Suppressor macrophage treated with lipopolysaccharide for 1 hour (primary cell): Measurements from ENCODE around the gene SEC16A.

ENCODE experiments used
- DNase-seq, 3 donors: peaks; one replicate each; pipeline ENCODE4 v3.0.0-alpha.2; 2020 to 2022

The SEC16A gene, protein sequence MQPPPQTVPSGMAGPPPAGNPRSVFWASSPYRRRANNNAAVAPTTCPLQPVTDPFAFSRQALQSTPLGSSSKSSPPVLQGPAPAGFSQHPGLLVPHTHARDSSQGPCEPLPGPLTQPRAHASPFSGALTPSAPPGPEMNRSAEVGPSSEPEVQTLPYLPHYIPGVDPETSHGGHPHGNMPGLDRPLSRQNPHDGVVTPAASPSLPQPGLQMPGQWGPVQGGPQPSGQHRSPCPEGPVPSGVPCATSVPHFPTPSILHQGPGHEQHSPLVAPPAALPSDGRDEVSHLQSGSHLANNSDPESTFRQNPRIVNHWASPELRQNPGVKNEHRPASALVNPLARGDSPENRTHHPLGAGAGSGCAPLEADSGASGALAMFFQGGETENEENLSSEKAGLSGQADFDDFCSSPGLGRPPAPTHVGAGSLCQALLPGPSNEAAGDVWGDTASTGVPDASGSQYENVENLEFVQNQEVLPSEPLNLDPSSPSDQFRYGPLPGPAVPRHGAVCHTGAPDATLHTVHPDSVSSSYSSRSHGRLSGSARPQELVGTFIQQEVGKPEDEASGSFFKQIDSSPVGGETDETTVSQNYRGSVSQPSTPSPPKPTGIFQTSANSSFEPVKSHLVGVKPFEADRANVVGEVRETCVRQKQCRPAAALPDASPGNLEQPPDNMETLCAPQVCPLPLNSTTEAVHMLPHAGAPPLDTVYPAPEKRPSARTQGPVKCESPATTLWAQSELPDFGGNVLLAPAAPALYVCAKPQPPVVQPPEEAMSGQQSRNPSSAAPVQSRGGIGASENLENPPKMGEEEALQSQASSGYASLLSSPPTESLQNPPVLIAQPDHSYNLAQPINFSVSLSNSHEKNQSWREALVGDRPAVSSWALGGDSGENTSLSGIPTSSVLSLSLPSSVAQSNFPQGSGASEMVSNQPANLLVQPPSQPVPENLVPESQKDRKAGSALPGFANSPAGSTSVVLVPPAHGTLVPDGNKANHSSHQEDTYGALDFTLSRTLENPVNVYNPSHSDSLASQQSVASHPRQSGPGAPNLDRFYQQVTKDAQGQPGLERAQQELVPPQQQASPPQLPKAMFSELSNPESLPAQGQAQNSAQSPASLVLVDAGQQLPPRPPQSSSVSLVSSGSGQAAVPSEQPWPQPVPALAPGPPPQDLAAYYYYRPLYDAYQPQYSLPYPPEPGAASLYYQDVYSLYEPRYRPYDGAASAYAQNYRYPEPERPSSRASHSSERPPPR (N-terminal part only)

DNA sequence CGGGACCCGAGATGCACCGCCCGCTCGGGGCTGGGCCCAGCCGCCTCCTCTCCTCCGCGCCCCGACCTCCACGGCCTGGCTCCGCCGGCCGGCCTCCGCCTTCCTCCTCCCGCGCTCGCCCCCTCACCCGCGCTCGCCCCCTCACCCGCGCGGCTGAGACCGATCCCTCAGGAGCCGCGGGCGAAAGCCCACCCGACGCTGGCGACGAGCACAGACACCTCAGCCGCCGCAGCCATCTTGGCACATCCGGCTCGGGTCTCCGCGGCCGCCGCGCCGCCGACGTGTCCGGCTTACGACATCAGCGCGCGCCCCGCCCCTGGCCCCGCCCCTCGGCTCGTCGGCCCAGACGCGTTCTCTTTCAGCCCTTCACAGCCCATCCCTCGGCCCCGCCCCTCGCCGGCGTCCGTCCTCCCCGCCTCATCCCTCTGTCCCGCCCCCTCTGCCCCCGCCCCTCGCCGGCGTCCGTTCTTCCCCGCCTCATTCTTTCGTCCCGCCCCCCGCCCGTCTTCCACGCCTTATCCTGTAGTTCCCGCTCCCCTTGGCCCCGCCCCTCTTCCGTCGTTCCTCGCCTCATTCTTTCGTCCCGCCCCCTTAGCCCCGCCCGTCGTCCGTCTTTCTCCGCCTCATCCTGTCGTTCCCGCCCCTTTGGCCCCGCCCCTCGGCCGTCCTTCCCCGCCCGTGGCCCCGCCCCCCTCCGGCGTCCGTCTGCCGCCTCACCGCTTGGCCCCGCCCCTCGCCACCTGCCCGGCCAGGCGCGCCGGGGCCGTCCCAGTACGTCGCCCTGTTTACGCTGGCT is at the start of gene SEC16A:
TSS of gene SEC16A (minus strand) at position 248 of the 796 bp plus-strand sequence. CDS start 5,425 bp downstream, outside the sequence.
- peak; percentile 97 to 100 (median 100) for DNase-seq

DNA sequence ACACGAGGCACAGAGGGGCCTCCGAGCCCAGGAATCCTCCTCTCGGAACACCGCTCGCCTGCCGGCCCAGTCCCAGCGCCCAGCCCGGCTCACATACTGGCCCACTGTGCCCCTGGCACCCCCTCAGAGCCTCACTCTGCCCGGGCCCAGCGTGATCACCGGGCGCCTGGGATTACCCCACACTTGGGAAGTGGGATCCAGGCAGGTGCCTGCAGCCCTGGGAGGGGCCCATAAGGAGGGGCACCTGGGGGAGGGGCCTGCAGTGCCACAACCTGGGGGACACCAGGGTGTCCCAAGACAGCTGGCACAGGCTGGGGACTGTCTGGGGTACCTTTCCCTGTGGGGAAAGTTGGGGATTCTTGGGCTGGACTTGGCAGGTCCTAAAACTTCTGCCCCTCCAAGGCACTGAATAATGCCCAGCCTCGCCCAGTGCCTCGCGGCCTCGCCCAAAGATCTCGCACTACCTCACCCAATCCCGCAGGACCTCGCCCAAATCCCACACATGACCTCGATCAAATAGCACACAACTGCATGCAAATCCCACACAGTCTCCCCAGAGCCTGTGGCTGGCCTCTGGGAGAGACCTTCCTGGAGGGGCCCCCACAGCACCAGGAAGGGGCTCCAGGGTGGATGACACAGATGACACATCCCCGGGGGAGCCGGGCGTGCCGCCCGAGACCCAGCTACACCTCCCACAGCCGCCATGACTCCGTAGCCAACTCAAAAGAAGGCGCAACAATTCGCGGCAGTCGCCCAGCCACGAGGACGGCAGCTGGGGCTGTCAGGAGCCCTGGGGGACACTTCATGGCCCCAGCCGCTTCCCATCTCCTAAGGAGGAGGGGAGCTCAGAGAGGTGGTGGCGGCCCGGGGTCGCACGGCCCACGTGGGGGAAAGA is 49.3 kb upstream of the SEC16A start:
- DNase-seq, result peak in 1 of 3 donors; percentile 21

DNA sequence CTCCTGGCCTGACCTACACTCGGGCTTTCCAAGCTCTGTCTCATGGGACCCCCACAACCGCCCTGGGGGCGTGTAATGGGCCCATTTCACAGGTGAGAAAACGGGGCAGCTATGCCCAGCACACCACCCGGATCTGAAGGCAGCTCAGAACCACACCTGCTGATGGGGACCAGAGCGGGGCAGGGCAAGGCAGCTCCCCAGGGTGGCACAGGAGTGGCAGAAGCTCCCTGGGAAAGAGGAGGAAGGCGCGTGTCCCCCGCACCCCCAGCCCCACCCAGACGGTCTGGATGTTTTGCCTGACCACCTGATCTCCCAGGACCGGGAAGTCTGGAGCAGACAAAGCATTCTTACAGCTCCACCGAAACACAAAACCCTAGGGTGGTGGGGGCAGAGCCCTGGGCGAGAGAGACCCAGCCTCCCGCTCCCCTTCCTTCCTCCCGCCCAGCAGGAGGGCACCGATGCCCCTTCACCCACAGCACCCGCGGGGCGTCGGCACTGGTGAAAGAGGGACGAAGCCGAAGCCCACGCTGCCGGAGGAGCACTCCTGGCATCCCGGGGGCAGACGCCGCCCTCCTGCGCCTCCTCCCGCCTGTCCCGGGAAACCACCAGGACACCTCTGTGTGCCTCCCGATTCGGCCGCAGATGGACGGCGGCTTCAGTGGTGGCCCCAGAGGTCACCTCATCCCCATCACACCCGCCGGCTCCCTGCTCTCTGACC is 48.5 kb upstream of the SEC16A start:
- no peak for DNase-seq

DNA sequence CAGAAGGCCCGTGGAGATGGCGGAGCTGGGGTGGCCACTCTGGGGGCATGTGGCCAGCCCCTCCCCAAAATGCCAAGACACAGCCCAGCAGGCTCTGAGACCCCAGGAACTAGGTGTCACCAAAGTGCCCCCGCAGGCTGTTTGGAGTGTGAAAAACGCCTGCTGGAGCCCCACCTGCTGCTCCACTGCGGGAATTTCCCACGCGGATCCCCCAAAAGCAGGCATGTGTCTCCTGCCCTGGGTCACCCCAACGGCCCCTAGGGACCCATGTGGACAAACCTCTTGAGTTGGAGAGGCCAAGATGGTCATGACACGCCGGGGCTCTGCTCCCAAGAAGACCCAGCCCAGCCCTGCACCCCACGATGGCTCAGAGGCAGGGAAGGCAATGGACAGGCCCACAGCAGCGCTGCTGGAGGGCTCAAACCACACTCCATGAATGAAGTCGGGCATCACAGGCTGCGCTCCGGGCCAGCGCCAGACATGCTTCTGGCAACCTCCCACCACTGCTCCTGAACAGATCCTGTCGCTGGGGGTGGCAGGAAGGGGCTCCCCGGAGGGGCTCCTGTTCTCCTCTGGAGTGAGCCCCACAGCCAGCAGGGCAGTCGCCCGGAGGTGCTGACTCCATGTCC is 47.7 kb upstream of the SEC16A start:
- peak in 1 of 3 donors; percentile 19 for DNase-seq

DNA sequence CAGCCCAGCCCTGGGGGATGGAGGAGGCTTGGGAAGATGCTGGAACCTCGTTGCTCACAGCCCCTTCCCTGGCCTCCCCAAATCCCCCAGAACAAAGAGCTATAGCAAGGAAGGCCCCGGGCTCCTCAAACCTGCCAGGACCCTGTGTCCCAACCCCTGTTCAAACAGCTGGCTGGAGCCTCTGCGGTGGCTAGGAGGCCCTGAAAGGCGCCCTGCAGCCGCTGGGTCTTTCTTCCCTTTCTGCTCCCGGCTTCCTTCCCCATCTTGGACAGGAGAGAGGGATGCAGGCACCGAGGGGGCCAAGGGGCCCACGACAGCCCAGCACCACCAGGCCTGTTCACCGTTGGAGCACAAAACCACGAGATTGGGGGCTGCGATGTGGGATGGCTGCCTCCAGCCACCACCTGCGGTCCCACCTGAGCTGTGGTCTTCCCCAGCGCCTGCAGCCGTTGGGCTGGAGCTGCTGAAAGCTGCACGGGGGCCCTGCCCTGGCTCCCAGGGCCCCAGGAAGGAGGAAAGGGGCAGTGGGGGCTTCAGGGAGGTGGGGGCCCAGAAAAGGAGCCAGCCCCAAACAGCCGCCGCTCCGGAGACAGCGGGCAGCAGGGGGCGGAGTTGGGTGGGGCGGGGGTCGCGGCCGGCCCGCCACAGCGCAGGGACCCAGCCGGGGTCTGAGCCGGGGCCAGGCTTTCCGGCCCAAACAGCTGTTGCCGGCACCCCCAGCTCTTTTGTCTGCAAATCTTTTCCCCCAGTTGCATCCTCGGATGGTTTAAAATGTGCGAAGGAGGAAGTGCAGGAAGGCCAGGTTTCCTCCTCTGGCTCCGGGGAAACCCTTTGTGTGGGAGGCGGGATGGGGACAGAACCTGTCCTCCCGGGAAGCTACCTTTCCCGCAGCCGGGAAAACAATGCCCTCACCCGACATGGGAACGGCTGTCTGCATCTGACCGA is 46.9 kb upstream of the SEC16A start:
- peak; percentile 57 to 74 (median 57) for DNase-seq

DNA sequence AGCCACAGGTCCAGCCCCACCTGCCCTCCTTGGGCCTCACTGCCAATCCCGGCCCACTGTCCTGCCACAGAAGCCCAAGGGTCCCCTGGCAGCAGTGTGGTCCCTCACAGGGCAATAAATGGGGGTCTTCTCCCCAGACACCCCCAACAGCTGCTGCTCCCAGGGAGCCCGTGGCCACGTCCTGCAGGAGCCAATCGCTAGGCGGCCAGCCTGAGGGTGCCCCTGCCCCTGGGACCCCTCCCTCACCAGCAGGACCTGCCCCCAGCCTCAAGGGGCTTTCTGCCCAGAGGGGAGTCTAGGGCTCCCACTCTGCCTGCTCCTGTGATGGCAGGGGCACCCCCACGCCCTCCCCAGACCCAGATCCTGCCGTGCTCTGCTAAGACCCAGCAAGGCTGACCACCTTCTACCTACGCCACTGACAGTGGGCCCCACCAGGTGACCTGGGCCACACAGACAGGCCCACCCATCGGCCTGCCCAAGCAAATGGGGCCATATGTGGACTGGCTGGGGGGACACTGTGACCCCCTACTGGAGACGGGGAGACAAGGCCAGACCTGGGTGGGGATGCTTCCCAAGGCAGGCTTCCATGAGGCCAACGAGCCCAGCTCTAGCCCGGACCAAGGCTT is 46.0 kb upstream of the SEC16A start:
- no peak for DNase-seq

DNA sequence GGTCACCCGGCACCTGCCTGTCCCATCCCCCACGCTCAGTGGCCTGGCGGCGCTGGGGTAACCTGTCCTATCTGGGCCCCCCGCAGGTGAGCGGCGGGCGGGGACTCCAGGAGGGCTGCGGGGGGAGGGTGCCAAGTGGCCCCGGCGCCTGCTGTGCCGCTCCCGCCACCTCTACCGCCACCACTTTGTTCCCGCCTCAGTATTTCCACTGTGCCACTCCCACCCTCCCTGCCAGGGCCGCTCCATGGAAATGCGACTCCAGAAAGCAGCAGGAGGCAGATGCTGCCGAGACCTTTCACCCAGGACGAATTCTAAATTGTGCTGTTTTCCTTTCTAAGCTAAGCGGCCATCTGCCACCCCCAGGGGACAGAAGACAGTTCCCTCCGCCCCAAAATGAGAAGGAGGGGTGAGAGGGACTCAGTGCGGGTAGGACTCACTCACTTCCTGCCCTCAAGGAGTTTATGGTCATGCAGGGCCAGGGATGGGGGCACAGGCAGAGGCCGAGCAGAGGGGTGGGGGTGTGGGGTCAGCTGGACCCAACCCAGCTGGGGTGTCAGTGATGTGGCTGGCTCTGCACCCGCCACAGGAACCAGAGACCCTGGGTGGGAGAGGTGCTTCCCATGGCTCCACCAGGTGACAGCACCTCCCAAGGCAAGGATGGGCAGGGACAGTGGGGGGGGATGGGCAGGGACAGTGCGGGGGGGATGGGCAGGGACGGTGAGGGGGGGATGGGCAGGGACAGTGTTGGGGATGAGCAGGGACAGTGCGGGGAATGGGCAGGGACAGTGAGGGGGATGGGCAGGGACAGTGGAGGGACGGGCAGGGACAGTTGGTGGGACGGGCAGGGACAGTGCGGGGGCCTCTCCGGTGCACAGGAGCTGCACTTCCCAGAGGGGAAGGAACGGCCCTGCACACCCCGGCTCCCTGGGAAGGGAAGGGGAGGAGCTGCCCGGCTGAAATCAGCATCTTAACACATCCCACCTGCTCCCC is 45.2 kb upstream of the SEC16A start:
- DNase-seq, result no peak

DNA sequence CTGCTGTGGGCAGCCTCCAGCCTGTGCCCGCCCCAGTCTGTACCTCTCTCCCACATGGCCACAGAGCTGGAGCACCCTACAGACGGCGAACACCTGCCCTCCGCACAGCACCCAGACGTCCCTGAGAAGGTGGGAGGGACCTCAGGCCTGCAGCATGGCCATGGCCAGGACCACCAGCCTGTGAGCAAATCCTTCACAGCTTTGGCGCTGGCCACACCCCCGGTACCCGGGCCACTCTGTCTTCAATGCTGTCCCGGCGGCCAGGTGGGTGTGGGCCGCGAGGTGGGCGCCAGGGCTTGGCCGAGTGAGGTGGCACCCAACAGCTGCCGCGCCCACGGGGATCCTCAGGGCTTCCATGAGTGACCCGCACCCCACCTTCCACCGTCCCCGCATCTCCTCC is 44.3 kb upstream of the SEC16A start:
- DNase-seq, result no peak

DNA sequence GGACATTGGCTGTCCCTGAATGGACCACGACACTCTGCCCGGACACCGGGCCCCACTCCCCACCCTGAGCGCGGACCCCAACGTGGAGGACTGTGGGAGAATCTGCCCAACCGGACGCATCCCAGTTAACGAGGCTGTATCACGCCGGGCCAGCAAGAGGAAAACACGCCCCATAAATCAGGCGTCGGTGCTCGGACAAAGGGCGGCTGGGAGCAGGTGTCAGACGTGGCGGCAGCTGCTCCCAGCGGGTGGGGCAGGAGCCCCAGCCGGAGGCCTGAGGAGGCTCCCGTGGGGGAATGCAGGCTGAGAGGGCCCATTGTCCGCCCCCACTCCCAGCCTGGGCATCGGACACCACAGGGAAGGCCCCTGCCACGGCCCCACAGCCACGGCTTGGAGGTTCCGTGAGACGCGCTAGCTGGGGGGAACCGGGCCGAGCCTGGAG is 43.8 kb upstream of the SEC16A start:
- DNase-seq, result no peak

DNA sequence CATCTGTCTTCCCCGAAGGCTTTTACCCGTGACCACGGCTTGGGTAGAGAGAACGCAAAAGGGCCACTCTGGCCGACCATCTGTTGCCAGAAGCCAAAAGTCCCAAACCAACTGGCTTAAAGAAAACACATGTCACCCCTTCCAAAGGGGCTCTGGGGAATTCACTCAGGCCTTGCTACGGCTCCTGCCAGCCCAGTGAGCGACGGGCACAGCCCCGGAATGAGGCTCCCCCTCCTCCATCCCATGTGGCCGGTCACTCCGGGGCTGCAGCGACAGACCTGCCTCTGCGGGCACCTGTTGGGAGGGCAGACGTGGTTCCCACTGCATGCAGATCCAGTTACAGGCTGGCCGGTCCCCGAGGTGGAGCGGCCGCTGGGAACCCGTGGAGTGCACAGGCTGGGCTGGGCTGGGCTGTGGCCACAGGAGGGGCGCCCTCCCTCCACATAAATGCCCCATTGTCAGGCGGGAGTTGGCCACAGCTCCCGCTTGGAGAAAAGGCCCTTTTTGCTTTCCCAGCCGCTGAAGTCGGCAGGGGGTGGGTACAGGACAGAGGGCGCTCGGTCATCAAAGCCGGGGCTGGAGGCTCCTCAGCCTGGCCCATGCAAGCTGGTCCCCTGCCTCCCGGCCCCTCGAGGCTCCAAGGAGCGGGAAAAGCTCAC is 43.1 kb upstream of the SEC16A start:
- DNase-seq, result no peak

DNA sequence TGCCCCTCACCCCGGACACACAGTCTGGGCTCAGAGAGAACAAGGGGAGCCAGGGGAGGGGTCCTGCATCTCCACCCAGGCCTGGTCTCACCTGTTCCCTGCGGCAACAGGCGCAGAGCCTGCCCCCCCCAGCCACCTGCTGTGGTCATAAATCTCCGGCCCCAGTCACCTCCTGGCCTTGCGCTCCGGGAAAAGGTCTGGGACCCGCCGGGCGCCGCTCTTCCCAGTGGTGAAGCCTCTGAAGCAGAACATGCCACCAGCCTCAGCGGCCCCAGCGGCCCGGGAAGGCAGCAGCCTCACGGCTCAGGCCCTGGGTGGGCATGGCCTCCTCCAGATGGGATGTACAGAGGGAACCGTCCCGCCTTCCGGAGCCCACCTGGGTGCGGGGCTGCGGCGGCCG is 42.4 kb upstream of the SEC16A start:
- no peak for DNase-seq

DNA sequence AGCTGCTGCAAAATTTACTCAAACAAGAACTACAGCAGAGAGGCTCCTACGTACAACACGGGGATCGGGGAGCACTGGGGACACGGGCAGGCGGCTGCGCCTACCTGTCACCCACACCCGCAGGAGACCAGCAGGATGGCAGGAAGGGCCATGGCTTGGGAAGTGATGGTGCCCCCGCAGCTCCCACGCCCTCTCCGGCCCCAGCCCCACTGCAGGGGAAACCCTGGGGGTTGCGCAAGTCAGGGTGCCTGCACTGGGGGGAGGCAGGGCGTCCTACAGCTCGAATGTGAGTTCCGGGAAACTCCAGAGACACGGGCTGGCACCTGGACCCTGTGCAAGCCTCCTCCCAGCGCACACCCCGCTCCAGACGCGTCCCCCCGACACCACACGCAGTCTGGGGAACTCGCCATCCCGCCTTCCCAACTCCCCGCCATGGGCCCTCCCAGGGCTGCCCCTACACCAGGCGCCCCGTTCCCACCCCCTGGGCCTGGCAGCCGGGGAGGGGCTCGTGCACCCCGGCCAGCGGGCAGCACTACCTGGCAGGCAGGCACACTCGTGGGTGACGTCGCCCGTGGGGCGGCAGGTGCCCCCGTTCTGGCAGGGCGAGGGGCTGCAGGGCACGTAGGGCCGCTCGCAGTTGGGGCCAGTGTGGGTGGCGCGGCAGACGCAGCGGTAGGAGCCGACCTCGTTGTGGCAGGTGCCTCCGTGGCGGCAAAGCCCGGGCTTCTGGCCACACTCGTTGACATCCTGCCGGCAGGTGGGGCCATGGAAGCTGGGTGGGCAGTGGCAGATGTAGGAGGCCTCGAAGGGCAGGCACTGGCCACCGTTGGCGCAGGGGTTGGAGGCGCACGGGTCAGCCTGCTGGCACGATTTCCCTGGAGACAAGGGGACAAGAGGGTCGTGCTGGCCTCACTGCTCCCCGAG is 39.7 kb upstream of the SEC16A start:
- peak; percentile 83 to 92 (median 86) for DNase-seq

DNA sequence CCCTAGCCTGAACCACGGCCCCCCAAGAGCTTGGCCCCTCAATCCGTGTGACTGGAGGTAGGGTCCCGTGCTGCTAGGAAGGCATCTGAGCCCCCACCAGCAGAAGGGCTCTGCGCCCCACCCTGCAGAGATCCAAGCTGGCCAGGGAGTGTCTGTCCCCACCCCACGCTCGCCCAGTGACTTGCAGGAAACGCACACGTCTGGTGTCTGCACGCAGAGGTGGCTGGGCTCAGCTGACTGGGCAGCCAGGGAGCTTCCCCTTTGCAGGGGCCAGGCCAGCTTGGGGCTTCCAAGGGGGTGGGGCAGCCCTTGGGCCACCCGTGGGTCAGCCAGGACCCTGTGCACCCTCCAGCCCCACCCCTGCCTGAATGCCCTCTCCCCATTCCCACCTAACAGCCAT is 38.7 kb upstream of the SEC16A start:
- peak; percentile 91 to 93 (median 93) for DNase-seq

DNA sequence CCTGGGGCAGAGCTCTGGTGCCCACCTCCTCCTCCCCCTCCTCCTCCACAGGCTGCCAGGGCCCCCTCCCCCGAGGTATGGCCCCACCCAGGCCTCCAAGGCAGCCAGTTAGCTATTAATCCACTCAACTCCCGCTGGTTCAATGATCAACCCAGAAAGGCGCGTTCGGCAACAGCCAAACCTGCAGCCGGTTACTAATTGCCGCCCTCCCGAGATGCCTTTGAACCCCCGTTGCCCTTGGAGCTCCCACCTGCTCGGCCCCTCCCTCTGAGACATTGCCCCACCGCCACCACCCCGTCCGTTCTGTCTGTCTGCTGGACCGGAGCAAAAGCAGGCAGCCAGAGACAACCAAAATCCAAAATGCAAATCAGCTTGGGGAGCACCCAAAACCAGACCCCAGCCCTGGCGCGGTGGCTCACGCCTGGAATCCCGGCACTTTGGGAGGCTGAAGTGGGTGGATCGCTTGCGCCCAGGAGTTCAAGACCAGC is 37.3 kb upstream of the SEC16A start:
- no peak for DNase-seq
